HepG2 (cell line): ENCODE results near the gene CALU. TPM values are rescaled to one million over a fixed set of nuclear protein-coding genes. Genes with fewer than 3 reads are reported as not detected.

Experiments used
- ATAC-seq: fragments of 200-7000 bp; cut with Tn5 transposase; 3 replicates; pipeline ENCODE4 v1.9.1; 2020; ENCODE audit warnings: mild to moderate bottlenecking, moderate library complexity
- BruUV-seq: library from RNA; stranded (reverse); fragments of 400-500 nt; replicated peaks from 2 replicates; lab custom pipeline; 2021; lab: Mats Ljungman, UMichigan
- CTCF ChIA-PET: fragments of 300-600 bp; formaldehyde crosslinking; extraction: SDS; loops from one replicate; lab custom pipeline; 2021; ENCODE audit warnings: low total read pairs, inconsistent platforms, low intra/inter-chr PET ratio; lab: Yijun Ruan, JAX
- POLR2A ChIA-PET: fragments of 350-600 bp; sonication (Branson Sonifier 250); formaldehyde crosslinking; loops from one replicate; lab custom pipeline; 2020; ENCODE audit warnings: antibody characterized with exemption, inconsistent platforms; lab: Yijun Ruan, JAX
- DNase-seq: peaks from one replicate; pipeline ENCODE4 v3.0.0-alpha.2; 2015; ENCODE audit warnings: low spot score
- FAIRE-seq: peaks from 3 replicates; lab custom pipeline; 2011; peaks lifted over from hg19 to GRCh38; lab: Jason Lieb, UNC
- H2AFZ ChIP-seq: one replicate; pipeline ENCODE4 v1.6.1; 2011; ENCODE audit warnings: low read length, inconsistent platforms
- H3K27ac ChIP-seq: fragments of 300-600 bp; 3 replicates; pipeline ENCODE4 v1.8.0; 2011; ENCODE audit warnings: mixed run types, mild to moderate bottlenecking, mixed read lengths, low read length, inconsistent platforms; ENCODE audit not compliant: insufficient read depth; ENCODE audit errors: extremely low read length
- H3K27me3 ChIP-seq, 2 experiments: fragments of 200-600 bp in 1 of 2; 2 replicates in 1 of 2; 3 replicates in 1 of 2; pipeline versions ENCODE4 v1.6.0 to v1.8.0; 2011; ENCODE audit warnings: low read length in 2 of 2, mild to moderate bottlenecking in 2 of 2, moderate library complexity in 2 of 2, inconsistent platforms in 1 of 2; ENCODE audit not compliant: insufficient read depth in 2 of 2, control insufficient read depth in 1 of 2
- H3K36me3 ChIP-seq, 2 experiments: fragments of 200-600 bp in 1 of 2; replicated peaks in 1 of 2; 2 replicates in 1 of 2; 3 replicates in 1 of 2; pipeline versions ENCODE4 v1.5.1 to v1.8.0; 2011; ENCODE audit warnings: low read length in 2 of 2, inconsistent platforms in 1 of 2; ENCODE audit not compliant: insufficient read depth in 2 of 2, control insufficient read depth in 1 of 2
- H3K4me1 ChIP-seq: 2 replicates; pipeline ENCODE4 v1.5.1; 2012; ENCODE audit warnings: low read length, inconsistent platforms; ENCODE audit not compliant: insufficient read depth
- H3K4me2 ChIP-seq: 2 replicates; pipeline ENCODE4 v1.6.0; 2011; ENCODE audit warnings: low read depth, low read length, inconsistent platforms
- H3K4me3 ChIP-seq, 3 experiments: fragments of 200-600 bp in 1 of 3; sonication (generic), shearing (Covaris generic) in 1 of 3; replicated peaks in 1 of 3; 2 replicates each; pipeline ENCODE4 v1.5.1; 2011 to 2016; ENCODE audit warnings: low read length in 3 of 3, inconsistent platforms in 2 of 3, low read depth in 2 of 3, mild to moderate bottlenecking in 2 of 3, control low read depth in 1 of 3, mixed read lengths in 1 of 3; ENCODE audit not compliant: insufficient read depth in 1 of 3
- H3K79me2 ChIP-seq: one replicate; pipeline ENCODE4 v1.6.1; 2011; ENCODE audit warnings: low read length, inconsistent platforms; ENCODE audit not compliant: insufficient read depth
- H3K9ac ChIP-seq: 2 replicates; pipeline ENCODE4 v1.6.0; 2011; ENCODE audit warnings: mild to moderate bottlenecking, low read depth, low read length, inconsistent platforms; ENCODE audit not compliant: insufficient read depth
- H3K9me3 ChIP-seq: 2 replicates; pipeline ENCODE4 v1.5.1; 2012; ENCODE audit warnings: mild to moderate bottlenecking, low read length
- H4K20me1 ChIP-seq: 2 replicates; pipeline ENCODE4 v1.6.0; 2011; ENCODE audit warnings: inconsistent platforms, mild to moderate bottlenecking, low read length, moderate library complexity; ENCODE audit not compliant: insufficient read depth
- AHR ChIP-seq: IDR thresholded peaks from 2 replicates; pipeline ENCODE4 v1.6.1; 2018; ENCODE audit warnings: missing genetic modification reagents, missing compliant biosample characterization
- BHLHE40 ChIP-seq: IDR thresholded peaks from 2 replicates; pipeline ENCODE4 v1.6.1; 2011; ENCODE audit warnings: low read length, improper control_type of control experiment
- CENPT ChIP-seq: sonication (generic); formaldehyde crosslinking; IDR thresholded peaks from 2 replicates; pipeline ENCODE4 v1.8.0; 2022; ENCODE audit warnings: low read depth, mild to moderate bottlenecking, moderate library complexity, missing genetic modification reagents
- HOXD1 ChIP-seq: sonication (generic); formaldehyde crosslinking; IDR thresholded peaks from 2 replicates; pipeline ENCODE4 v1.5.0; 2020; ENCODE audit warnings: missing genetic modification reagents
- KLF15 ChIP-seq: sonication (generic); formaldehyde crosslinking; IDR thresholded peaks from 2 replicates; pipeline ENCODE4 v1.8.1; 2023; ENCODE audit warnings: borderline replicate concordance, mild to moderate bottlenecking, inconsistent platforms, missing genetic modification reagents, mixed read lengths
- NBN ChIP-seq: fragments of 450-650 bp; conservative IDR thresholded peaks from 2 replicates; pipeline ENCODE4 v1.6.1; 2017
- PHF5A ChIP-seq: IDR thresholded peaks from one replicate; pipeline ENCODE4 v1.6.1; 2018; ENCODE audit warnings: low read depth, missing genetic modification reagents; ENCODE audit not compliant: unreplicated experiment
- SIX4 ChIP-seq: sonication (generic); formaldehyde crosslinking; IDR thresholded peaks from 2 replicates; pipeline ENCODE4 v1.4.0; 2020; ENCODE audit warnings: missing genetic modification reagents
- SRY ChIP-seq: sonication (generic); formaldehyde crosslinking; IDR thresholded peaks from 2 replicates; pipeline ENCODE4 v1.8.0; 2022; ENCODE audit warnings: mild to moderate bottlenecking, missing genetic modification reagents
- TAF1 ChIP-seq: sonication (generic); formaldehyde crosslinking; IDR thresholded peaks from 2 replicates; pipeline ENCODE4 v1.4.0; 2020; ENCODE audit warnings: missing genetic modification reagents
- USF2 ChIP-seq, 2 experiments: sonication (generic) in 1 of 2; formaldehyde crosslinking in 1 of 2; IDR thresholded peaks; 2 replicates each; pipeline versions ENCODE4 v1.5.1 to v1.6.1; 2011 to 2020; ENCODE audit warnings: borderline replicate concordance in 1 of 2, low read depth in 1 of 2, low read length in 1 of 2, mild to moderate bottlenecking in 1 of 2, missing genetic modification reagents in 1 of 2, moderate library complexity in 1 of 2
- WIZ ChIP-seq: sonication (generic); formaldehyde crosslinking; IDR thresholded peaks from 2 replicates; pipeline ENCODE4 v1.5.1; 2020; ENCODE audit warnings: mild to moderate bottlenecking, missing genetic modification reagents
- ZC3H4 ChIP-seq: sonication (generic); formaldehyde crosslinking; IDR thresholded peaks from 2 replicates; pipeline ENCODE4 v1.4.0; 2020; ENCODE audit warnings: missing genetic modification reagents, borderline replicate concordance
- ZFP41 ChIP-seq: sonication (generic); formaldehyde crosslinking; IDR thresholded peaks from 2 replicates; pipeline ENCODE4 v1.4.0; 2020; ENCODE audit warnings: mild to moderate bottlenecking, missing genetic modification reagents, borderline replicate concordance
- ZFX ChIP-seq: sonication (generic); formaldehyde crosslinking; IDR thresholded peaks from 2 replicates; pipeline ENCODE4 v1.4.0; 2020; ENCODE audit warnings: mild to moderate bottlenecking, low read depth, missing genetic modification reagents, moderate library complexity
- ZNF17 ChIP-seq: sonication (generic); formaldehyde crosslinking; IDR thresholded peaks from 2 replicates; pipeline ENCODE4 v1.5.0; 2020; ENCODE audit warnings: mild to moderate bottlenecking, missing genetic modification reagents
- ZNF354B ChIP-seq: sonication (generic); formaldehyde crosslinking; IDR thresholded peaks from 2 replicates; pipeline ENCODE4 v1.8.0; 2022; ENCODE audit warnings: mild to moderate bottlenecking, missing genetic modification reagents
- ZNF414 ChIP-seq: sonication (generic); formaldehyde crosslinking; IDR thresholded peaks from 2 replicates; pipeline ENCODE4 v1.5.0; 2020; ENCODE audit warnings: missing genetic modification reagents
- WGBS: methylation state at CpG from one replicate; pipeline ENCODE4 v1.1.6; 2017; ENCODE audit warnings: low lambda C conversion rate; 5-methylcytosine and 5-hydroxymethylcytosine counted together
- in situ Hi-C: cut with HindIII; loops from 2 replicates; pipeline ENCODE4 v1.10.0; 2017; ENCODE audit warnings: low pct_unique_long_range_greater_than_20kb; ENCODE audit not compliant: extremely low pct_ligation_motif_present
- intact Hi-C: fragments of 100-400 bp; cut with micrococcal nuclease; formaldehyde crosslinking; loops from one replicate; pipeline ENCODE4 v1.10.0; 2022; ENCODE audit not compliant: unreplicated experiment
- polyA plus RNA-seq, 8 experiments: library from polyadenylated mRNA; depleted of rRNA in 3 of 8; stranded (reverse) in 7 of 8; unstranded in 1 of 8; fragments of >200 nt; fragmentation: Illumina TruSeq in 4 of 8; extraction: Trizol in 4 of 8; gene quantifications; 2 replicates each; pipeline versions ENCODE4 v1.2.1 to v1.2.3, GENCODE V29; 2011 to 2016; ENCODE audit warnings: low read depth in 4 of 8, missing spikeins in 1 of 8, mixed read lengths in 1 of 8; ENCODE audit not compliant: insufficient read depth in 1 of 8
- total RNA-seq, 5 experiments: library from RNA; depleted of rRNA; stranded (reverse); fragments of >200 nt; fragmentation: Illumina TruSeq; extraction: Trizol; gene quantifications; 2 replicates each; pipeline ENCODE4 v1.2.3, GENCODE V29; 2016; ENCODE audit warnings: low read depth in 1 of 5

The CALU gene
- total and polyA plus RNA-seq, 2 of the 13 experiments (the other 11 are each of a cell fraction or from before 2014, with no cell fraction given) = 198 to 252 TPM

DNA sequence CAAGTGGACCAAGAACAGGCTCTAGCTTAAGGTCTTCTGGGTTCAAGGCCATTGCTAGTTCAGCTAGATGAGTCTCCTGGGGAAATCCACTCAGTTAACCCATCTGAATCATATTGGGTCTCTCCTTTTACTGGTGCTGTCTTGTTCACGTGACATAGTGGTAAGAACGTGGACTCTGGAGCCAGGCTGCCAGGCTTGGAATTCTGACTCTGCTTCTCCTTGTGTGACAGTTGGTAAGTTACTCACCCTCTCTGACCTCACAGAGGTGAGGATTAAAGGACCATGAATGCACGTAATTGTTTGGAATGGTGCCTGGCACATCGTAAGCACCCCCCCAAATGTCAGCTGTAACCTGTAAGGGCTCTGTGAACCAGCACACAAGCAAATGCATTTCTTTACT is 9.7 kb upstream of the CALU start:
- FAIRE-seq (no peak), DNase-seq (peak; percentile 21)
- Histone ChIP-seq H4K20me1 (no peaks in the 10 kb centered on the region), H3K4me3 (no peak overlapping the region), H3K4me2 (peak overlapping the region; percentile 24; the same call in 1 of the 2 replicates), H3K27me3 (peaks cover 0 to 25% of the 10 kb centered on the region in 2 experiments; a peak in 3 of 5 replicates), H3K79me2 (no peaks in the 10 kb centered on the region), H2AFZ (no peak overlapping the region)
- POLR2A ChIA-PET = interaction anchor here (1.5 kb wide), 1 partner anchor 9 kb away, joined by 4 read pairs; no protein-coding TSS in a partner anchor
- intact Hi-C loops = no loop called here
- whole genome bisulfite sequencing = 0% methylated on average over 3 of the region's 4 CpGs
- BruUV-seq = no TSS peak
- 0 out of 2 replicates have a peak, but pooled peaks have one; percentile 9 for TF ChIP-seq USF2 (IDR thresholded peaks at IDR 0.05; ENCODE audit: low read depth, low read length)
- TF ChIP-seq USF2 (CRISPR knock-in tag; IDR thresholded peaks at IDR 0.05; ENCODE audit: borderline replicate concordance) = no peak; the same call in 1 of the 2 replicates
- TF ChIP-seq AHR (CRISPR knock-in tag) = no peak
- TF ChIP-seq, all 625 proteins: peak for 1
- Histone ChIP-seq H3K9ac (no peak overlapping the region), H3K36me3 (no peaks in the 10 kb centered on the region), H3K27ac (no peak overlapping the region), H3K9me3 (no peaks in the 10 kb centered on the region), H3K4me1 (peaks cover 8% of the 10 kb centered on the region)
- in situ Hi-C loops = no loop called here
- CTCF ChIA-PET = no interaction called here
- ATAC-seq = peak; percentile 50; the same call in 2 of the 3 replicates

GRCh38 chr7:128731184-128731583 is 8.0 kb upstream of the CALU start:
- H3K27me3 ChIP-seq = peaks cover 0 to 22% of the 10 kb centered on the region in 2 experiments; a peak in 3 of 5 replicates
- no peaks in the 10 kb centered on the region for H3K36me3 ChIP-seq
- H4K20me1 ChIP-seq = no peaks in the 10 kb centered on the region
- no peak overlapping the region for H3K4me2 ChIP-seq
- ATAC-seq (no peak), DNase-seq (no peak), FAIRE-seq (no peak)
- H3K4me3 ChIP-seq = no peak overlapping the region
- intact Hi-C loops (no loop called here), in situ Hi-C loops (no loop called here)
- ChIA-PET POLR2A (no interaction called here), CTCF (no interaction called here)
- H3K9ac ChIP-seq = no peak overlapping the region
- H3K4me1 ChIP-seq = peaks cover 8% of the 10 kb centered on the region
- H3K79me2 ChIP-seq = no peaks in the 10 kb centered on the region
- BruUV-seq = no TSS peak
- no peak overlapping the region for H2AFZ ChIP-seq
- H3K27ac ChIP-seq = no peak overlapping the region
- WGBS = 38% methylated on average over 8 of the region's 8 CpGs
- H3K9me3 ChIP-seq = no peaks in the 10 kb centered on the region
- TF ChIP-seq HOXD1 (no peak), WIZ (CRISPR knock-in tag) (no peak), ZC3H4 (CRISPR knock-in tag) (no peak), PHF5A (CRISPR knock-in tag) (no peak), ZNF354B (CRISPR knock-in tag) (no peak), SRY (CRISPR knock-in tag) (no peak), ZFX (CRISPR knock-in tag) (no peak), ZNF17 (CRISPR knock-in tag) (no peak), CENPT (no peak), NBN (no peak), TAF1 (CRISPR knock-in tag) (no peak), SIX4 (CRISPR knock-in tag) (no peak), ZFP41 (CRISPR knock-in tag) (no peak), KLF15 (CRISPR knock-in tag) (no peak), ZNF414 (CRISPR knock-in tag) (no peak), BHLHE40 (no peak)
